CD14-positive monocyte (primary cell): ENCODE results near the gene CFAP221. TPM values are rescaled to one million over a fixed set of nuclear protein-coding genes. Genes with fewer than 3 reads are reported as not detected.

Experiments used
- DNase-seq, 3 donors: peaks; one replicate each; pipeline ENCODE4 v3.0.0-alpha.2; 2011 to 2022
- H2AFZ ChIP-seq: 2 replicates; pipeline ENCODE4 v1.6.0; 2012; ENCODE audit warnings: mild to moderate bottlenecking, low read depth, low read length, inconsistent platforms; ENCODE audit not compliant: insufficient read depth, poor library complexity, severe bottlenecking
- H3K27ac ChIP-seq, 2 donors: 1 replicate in 1 of 2; 2 replicates in 1 of 2; pipeline ENCODE4 v1.5.1; 2012 to 2013; ENCODE audit warnings: low read length in 2 of 2, control low read depth in 1 of 2, inconsistent platforms in 1 of 2, low read depth in 1 of 2, mild to moderate bottlenecking in 1 of 2
- H3K27me3 ChIP-seq, 2 donors: one replicate each; pipeline versions ENCODE4 v1.6.0 to v1.6.1; 2011 to 2013; ENCODE audit warnings: low read length in 2 of 2; ENCODE audit not compliant: control insufficient read depth in 2 of 2, insufficient read depth in 2 of 2
- H3K36me3 ChIP-seq, 2 donors: replicated peaks in 1 of 2; 1 replicate in 1 of 2; 2 replicates in 1 of 2; pipeline versions ENCODE4 v1.5.1 to v1.6.1; 2012 to 2013; ENCODE audit warnings: low read length in 2 of 2, control low read depth in 1 of 2, inconsistent platforms in 1 of 2, mild to moderate bottlenecking in 1 of 2; ENCODE audit not compliant: insufficient read depth in 2 of 2, control insufficient read depth in 1 of 2
- H3K4me1 ChIP-seq, 2 donors: 1 replicate in 1 of 2; 2 replicates in 1 of 2; pipeline versions ENCODE4 v1.5.1 to v1.6.1; 2012 to 2013; ENCODE audit warnings: low read length in 2 of 2, control low read depth in 1 of 2, inconsistent platforms in 1 of 2, mild to moderate bottlenecking in 1 of 2, moderate library complexity in 1 of 2; ENCODE audit not compliant: insufficient read depth in 2 of 2, control insufficient read depth in 1 of 2
- H3K4me2 ChIP-seq: replicated peaks from 2 replicates; pipeline ENCODE3; 2012; ENCODE audit warnings: low read length, moderate library complexity, mild to moderate bottlenecking; ENCODE audit not compliant: poor library complexity, severe bottlenecking; ENCODE audit errors: extremely low read depth
- H3K4me3 ChIP-seq, 3 experiments: fragments of 200-600 bp in 1 of 3; sonication (generic) in 1 of 3; replicated peaks in 1 of 3; 1 replicate in 2 of 3; 2 replicates in 1 of 3; pipeline ENCODE4 v1.5.1; 2011 to 2013; ENCODE audit warnings: low read length in 3 of 3, mild to moderate bottlenecking in 3 of 3, control low read depth in 2 of 3, low read depth in 2 of 3, inconsistent platforms in 1 of 3, moderate library complexity in 1 of 3
- H3K79me2 ChIP-seq: 2 replicates; pipeline ENCODE4 v1.6.0; 2012; ENCODE audit warnings: mild to moderate bottlenecking, control low read depth, inconsistent platforms, low read length, moderate library complexity; ENCODE audit not compliant: insufficient read depth
- H3K9ac ChIP-seq: 2 replicates; pipeline ENCODE4 v1.6.0; 2017; ENCODE audit warnings: low read length, mild to moderate bottlenecking; ENCODE audit not compliant: insufficient read depth, poor library complexity, severe bottlenecking
- H3K9me3 ChIP-seq, 2 donors: replicated peaks in 1 of 2; 1 replicate in 1 of 2; 2 replicates in 1 of 2; pipeline versions ENCODE4 v1.5.1 to v1.6.1; 2012 to 2013; ENCODE audit warnings: low read length in 2 of 2, control low read depth in 1 of 2; ENCODE audit not compliant: control insufficient read depth in 1 of 2, insufficient read depth in 1 of 2
- H4K20me1 ChIP-seq: 2 replicates; pipeline ENCODE4 v1.6.0; 2012; ENCODE audit warnings: mild to moderate bottlenecking, low read length, control low read depth, moderate library complexity; ENCODE audit not compliant: insufficient read depth
- H3K27ac Mint-ChIP-seq, 7 donors: one replicate each; pipeline ENCODE4 v1.8.0; 2020; ENCODE audit warnings: mild to moderate bottlenecking in 7 of 7, mixed read lengths in 7 of 7, moderate library complexity in 6 of 7, inconsistent platforms in 2 of 7
- H3K27me3 Mint-ChIP-seq, 3 donors: one replicate each; pipeline ENCODE4 v1.8.0; 2021 to 2022; ENCODE audit warnings: low read depth in 3 of 3, mild to moderate bottlenecking in 3 of 3, mixed read lengths in 3 of 3, moderate library complexity in 3 of 3, inconsistent platforms in 1 of 3
- H3K36me3 Mint-ChIP-seq, 2 donors: one replicate each; pipeline ENCODE4 v1.8.0; 2020; ENCODE audit warnings: mixed read lengths in 2 of 2, inconsistent platforms in 1 of 2, mild to moderate bottlenecking in 1 of 2
- H3K4me1 Mint-ChIP-seq: one replicate; pipeline ENCODE4 v1.8.0; 2020; ENCODE audit warnings: mild to moderate bottlenecking, mixed read lengths
- H3K4me3 Mint-ChIP-seq, 2 donors: one replicate each; pipeline ENCODE4 v1.8.0; 2020; ENCODE audit warnings: mild to moderate bottlenecking in 2 of 2, mixed read lengths in 2 of 2, moderate library complexity in 1 of 2
- H3K9me3 Mint-ChIP-seq, 7 donors: one replicate each; pipeline ENCODE4 v1.8.0; 2020 to 2022; ENCODE audit warnings: mixed read lengths in 7 of 7, mild to moderate bottlenecking in 6 of 7, moderate library complexity in 6 of 7, inconsistent platforms in 2 of 7
- CTCF ChIP-seq: fragments of 200-600 bp; IDR thresholded peaks from one replicate; pipeline ENCODE4 v1.8.0; 2022; ENCODE audit warnings: antibody characterized with exemption, mild to moderate bottlenecking
- WGBS: methylation state at CpG from one replicate; pipeline ENCODE4 v1.1.5; 2013; ENCODE audit warnings: missing lambda C conversion rate; ENCODE audit not compliant: insufficient coverage; 5-methylcytosine and 5-hydroxymethylcytosine counted together
- intact Hi-C, 2 donors: fragments of 100-400 bp; cut with micrococcal nuclease; formaldehyde crosslinking; loops; one replicate each; pipeline versions ENCODE4 v1.15.0 to v1.15.1; 2023
- polyA plus RNA-seq, 3 donors: library from polyadenylated mRNA; depleted of rRNA in 1 of 3; unstranded in 2 of 3; stranded (reverse) in 1 of 3; fragments of 300-500 nt in 2 of 3; fragments of >200 nt in 1 of 3; fragmentation: Illumina TruSeq in 2 of 3; gene quantifications; 1 replicate in 2 of 3; 2 replicates in 1 of 3; pipeline ENCODE4 v1.2.3, GENCODE V29; 2012 to 2021

Gene CFAP221
- polyA plus RNA-seq, 3 donors = not detected

GRCh38 chr2:119650206-119650605 is 106.0 kb downstream of the CFAP221 start:
- H3K9ac ChIP-seq = no peak overlapping the region
- Mint-ChIP-seq H3K4me3 (no peak overlapping the region), H3K9me3 (peaks cover 0 to 10% (median 5%) of the 10 kb centered on the region in 7 donors), H3K36me3 (no peaks in the 10 kb centered on the region), H3K27ac (no peak overlapping the region), H3K4me1 (peaks cover 25% of the 10 kb centered on the region), H3K27me3 (peaks cover 0 to 2% (median 0%) of the 10 kb centered on the region in 3 donors)
- H3K27me3 ChIP-seq = no peaks in the 10 kb centered on the region
- WGBS = 100% methylated on average over 1 of the region's 3 CpGs
- no peaks in the 10 kb centered on the region for H3K79me2 ChIP-seq
- no peak overlapping the region for H3K4me3 ChIP-seq
- H3K4me2 ChIP-seq = no peak overlapping the region
- intact Hi-C loops = no loop called here
- peaks cover 5 to 23% of the 10 kb centered on the region in 2 donors for H3K4me1 ChIP-seq
- no peak for TF ChIP-seq CTCF
- DNase-seq = no peak
- peaks cover 0 to 9% of the 10 kb centered on the region in 2 donors for H3K9me3 ChIP-seq
- H4K20me1 ChIP-seq = no peaks in the 10 kb centered on the region
- H3K36me3 ChIP-seq = no peaks in the 10 kb centered on the region
- H3K27ac ChIP-seq = no peak overlapping the region
- H2AFZ ChIP-seq = no peak overlapping the region

DNA sequence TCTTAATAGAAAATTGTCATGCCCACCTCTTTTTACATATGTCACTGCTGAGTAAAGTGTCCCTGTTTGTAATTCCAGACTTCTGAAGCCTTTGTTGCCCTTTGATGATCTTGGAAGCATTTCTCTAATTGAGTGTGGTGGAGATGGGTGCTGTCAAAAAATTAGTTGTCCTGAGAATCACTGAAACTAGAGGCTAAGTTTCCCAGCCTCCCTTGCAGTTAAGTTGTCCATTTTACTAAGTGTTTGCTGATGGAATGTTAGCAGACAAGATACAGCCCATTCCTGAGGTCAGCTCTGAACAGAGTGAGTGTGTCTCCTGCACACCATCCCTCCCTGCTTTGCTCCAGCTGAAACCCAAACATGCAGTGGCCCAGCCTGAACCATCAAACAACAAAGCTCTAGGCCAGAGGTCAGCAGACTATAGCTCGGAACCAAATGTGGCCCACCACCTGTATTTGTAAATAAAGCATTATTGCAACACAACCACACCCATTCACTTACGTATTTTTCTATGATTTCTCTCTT is 106.7 kb downstream of the CFAP221 start:
- intact Hi-C loops = no loop called here
- Histone ChIP-seq H3K79me2 (no peaks in the 10 kb centered on the region), H2AFZ (no peak overlapping the region), H3K36me3 (no peaks in the 10 kb centered on the region), H3K27me3 (no peaks in the 10 kb centered on the region), H3K4me1 (peaks cover 5 to 23% of the 10 kb centered on the region in 2 donors), H3K27ac (no peak overlapping the region), H3K9ac (no peak overlapping the region), H3K4me2 (no peak overlapping the region), H4K20me1 (no peaks in the 10 kb centered on the region), H3K9me3 (peaks cover 0 to 9% of the 10 kb centered on the region in 2 donors), H3K4me3 (no peak overlapping the region)
- no peak overlapping the region for H3K4me3 Mint-ChIP-seq
- peaks cover 0 to 2% (median 0%) of the 10 kb centered on the region in 3 donors for H3K27me3 Mint-ChIP-seq
- peaks cover 0 to 10% (median 5%) of the 10 kb centered on the region in 7 donors for H3K9me3 Mint-ChIP-seq
- no peak for TF ChIP-seq CTCF
- 57% methylated on average over 1 of the region's 2 CpGs for WGBS
- no peak overlapping the region for H3K27ac Mint-ChIP-seq
- H3K36me3 Mint-ChIP-seq = no peaks in the 10 kb centered on the region
- peaks cover 29% of the 10 kb centered on the region for H3K4me1 Mint-ChIP-seq
- DNase-seq = no peak
